ENCODE results near the gene TMEM132D.

DNA sequence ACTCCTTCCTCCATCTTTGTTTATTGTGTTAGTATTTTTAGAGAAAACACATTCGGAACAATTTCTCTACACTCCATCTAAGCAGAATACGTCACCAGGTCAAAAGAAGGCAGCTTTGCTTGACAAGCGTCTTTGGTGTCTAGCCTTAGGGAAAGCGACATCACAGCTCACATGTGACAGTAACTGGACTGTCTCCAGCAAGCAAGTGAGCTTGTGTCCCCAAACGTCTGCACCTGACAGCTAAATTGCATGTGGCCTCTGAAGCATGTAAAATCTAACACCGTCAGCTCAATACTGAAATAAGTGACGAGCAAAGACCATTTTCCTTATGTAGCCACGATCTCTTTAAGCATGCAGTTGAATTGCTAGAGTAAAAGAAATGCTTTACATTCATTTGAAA lies 540.8 kb downstream of the TMEM132D start:
- TF ChIP-seq EZH2 (IDR thresholded peaks at IDR 0.05; ENCODE audit: insufficient read depth, low read length): no peak
- TF ChIP-seq, protein P1, sequence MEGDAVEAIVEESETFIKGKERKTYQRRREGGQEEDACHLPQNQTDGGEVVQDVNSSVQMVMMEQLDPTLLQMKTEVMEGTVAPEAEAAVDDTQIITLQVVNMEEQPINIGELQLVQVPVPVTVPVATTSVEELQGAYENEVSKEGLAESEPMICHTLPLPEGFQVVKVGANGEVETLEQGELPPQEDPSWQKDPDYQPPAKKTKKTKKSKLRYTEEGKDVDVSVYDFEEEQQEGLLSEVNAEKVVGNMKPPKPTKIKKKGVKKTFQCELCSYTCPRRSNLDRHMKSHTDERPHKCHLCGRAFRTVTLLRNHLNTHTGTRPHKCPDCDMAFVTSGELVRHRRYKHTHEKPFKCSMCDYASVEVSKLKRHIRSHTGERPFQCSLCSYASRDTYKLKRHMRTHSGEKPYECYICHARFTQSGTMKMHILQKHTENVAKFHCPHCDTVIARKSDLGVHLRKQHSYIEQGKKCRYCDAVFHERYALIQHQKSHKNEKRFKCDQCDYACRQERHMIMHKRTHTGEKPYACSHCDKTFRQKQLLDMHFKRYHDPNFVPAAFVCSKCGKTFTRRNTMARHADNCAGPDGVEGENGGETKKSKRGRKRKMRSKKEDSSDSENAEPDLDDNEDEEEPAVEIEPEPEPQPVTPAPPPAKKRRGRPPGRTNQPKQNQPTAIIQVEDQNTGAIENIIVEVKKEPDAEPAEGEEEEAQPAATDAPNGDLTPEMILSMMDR (IDR thresholded peaks at IDR 0.05; ENCODE audit: insufficient read depth, low read depth, low read length): no peak

Data from astrocyte (in vitro differentiated cells and primary cell).